Endometrial microvascular endothelial cells (primary cell): ENCODE measurements around the gene PDLIM3. TPM values are rescaled to one million over a fixed set of nuclear protein-coding genes. Genes with fewer than 3 reads are reported as not detected.
"Not testable (repeated sequence)": the region's sequence is repeated elsewhere in the genome, so short reads cannot be mapped to it uniquely, and the experiment has no call there.

Experiments used
- in situ Hi-C: cut with HindIII; loops from 2 replicates; pipeline ENCODE4 v1.10.0; 2017; ENCODE audit warnings: low sequenced_read_pairs, low pct_unique_long_range_greater_than_20kb; ENCODE audit errors: inconsistent ontology term
- total RNA-seq: library from RNA; depleted of rRNA; stranded (reverse); fragments of >200 nt; gene quantifications from one replicate; pipeline ENCODE4 v1.2.3, GENCODE V29; 2015; ENCODE audit errors: inconsistent ontology term

PDLIM3 gene
- total RNA-seq, 1 donor from 2014 or later: 51.5 TPM

DNA sequence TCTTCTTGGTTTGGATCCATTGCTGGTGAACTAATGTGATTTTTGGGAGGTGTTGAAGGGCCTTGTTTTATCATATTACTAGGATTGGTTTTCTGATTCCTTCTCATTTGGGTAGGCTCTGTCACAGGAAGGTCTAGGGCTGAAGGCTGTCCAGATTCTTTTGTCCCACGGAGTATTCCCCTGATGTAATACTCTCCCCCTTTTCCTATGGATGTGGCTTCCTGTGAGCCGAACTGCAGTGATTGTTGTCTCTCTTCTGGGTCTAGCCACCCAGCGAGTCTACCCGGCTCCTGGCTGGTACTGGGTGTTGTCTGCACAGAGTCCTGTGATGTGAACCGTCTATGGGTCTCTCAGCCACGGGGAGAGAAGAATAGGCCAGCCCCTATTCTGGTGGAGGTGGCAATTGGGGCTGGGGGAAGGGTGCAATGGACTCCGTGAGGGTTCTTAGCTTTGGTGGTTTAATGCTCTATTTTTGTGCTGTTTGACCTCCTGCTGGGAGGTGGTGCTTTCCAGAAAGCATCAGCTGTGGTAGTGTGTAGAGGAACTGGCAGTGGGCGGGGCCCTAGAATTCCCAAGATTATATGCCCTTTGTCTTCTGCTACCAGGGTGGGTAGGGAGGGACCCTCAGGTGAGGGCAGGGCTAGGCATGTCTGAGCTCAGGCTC is 24.1 kb upstream of the PDLIM3 start:
- in situ Hi-C loops: not testable (repeated sequence)

GRCh38 chr4:185554365-185555126 is 19.2 kb upstream of the PDLIM3 start:
- in situ Hi-C loops: no loop called here

DNA sequence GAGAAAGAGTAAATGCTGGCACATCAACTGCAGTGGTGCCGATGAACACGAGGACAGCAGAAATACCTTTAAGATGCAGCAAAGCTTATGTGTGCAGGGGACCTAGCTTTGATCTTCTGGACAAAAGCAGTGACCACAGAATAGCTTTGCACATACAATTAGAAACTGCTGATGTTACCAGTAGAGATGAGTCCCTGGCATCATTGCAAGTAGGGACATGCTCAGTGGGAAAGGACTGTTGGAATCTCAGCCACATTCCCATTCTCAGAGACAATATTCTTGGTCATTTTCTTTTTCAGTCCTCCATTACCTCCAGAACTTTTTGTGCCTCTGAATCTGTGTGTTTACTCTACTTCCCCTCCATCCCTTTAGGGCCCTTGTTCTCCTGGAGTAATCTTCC is 16.9 kb upstream of the PDLIM3 start:
- in situ Hi-C loops: no loop called here

- in situ Hi-C loops: no loop called here
Measured at GRCh38 chr4:185550933-185551332, 15.6 kb upstream of the PDLIM3 start.

DNA sequence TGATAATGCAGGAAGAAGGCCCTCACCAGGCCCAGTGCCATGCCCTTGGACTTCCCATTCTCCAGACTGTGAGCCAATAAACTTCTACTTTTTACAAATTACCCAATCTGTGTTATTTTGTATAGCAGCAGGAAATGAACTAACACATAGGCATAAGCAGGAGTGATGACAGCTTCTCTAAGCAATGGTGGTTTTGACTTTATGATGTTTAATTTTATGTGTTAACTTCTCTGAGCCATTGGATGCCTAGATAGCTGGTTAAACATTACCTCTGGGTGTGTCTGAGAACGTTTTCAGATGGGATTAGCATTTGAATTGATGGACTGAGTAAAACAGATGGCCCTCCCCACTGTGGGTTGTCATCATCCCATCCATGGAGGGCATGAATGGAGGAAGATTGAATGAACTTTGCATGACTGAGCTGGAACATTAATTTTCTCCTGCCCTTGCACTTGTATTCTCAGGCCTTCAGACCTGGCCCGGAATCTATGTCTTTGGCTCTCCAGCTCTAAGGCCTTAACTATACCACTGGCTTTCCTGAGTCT is 13.9 kb upstream of the PDLIM3 start:
- in situ Hi-C loops: no loop called here

DNA sequence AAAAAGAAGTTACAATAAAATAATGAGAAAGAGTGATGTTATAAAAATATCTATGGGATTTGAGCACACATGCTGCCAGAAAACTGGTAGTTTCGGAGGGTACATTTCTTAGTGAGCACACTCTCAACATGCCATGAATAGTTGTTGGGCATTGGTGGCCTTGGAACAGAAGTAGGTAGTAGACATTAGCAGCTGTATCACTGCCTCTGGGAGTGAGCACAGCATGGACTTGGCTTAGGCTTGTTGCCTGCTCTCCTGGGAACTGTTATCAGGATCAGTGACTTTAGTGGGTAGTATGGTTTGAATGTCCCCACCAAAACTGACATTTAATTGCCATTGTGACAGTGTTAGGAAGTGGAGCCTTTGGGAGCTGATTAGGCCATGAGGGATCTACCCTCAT is 13.3 kb upstream of the PDLIM3 start:
- in situ Hi-C loops: no loop called here

GRCh38 chr4:185546335-185546734 is 11.0 kb upstream of the PDLIM3 start:
- in situ Hi-C loops: no loop called here

DNA sequence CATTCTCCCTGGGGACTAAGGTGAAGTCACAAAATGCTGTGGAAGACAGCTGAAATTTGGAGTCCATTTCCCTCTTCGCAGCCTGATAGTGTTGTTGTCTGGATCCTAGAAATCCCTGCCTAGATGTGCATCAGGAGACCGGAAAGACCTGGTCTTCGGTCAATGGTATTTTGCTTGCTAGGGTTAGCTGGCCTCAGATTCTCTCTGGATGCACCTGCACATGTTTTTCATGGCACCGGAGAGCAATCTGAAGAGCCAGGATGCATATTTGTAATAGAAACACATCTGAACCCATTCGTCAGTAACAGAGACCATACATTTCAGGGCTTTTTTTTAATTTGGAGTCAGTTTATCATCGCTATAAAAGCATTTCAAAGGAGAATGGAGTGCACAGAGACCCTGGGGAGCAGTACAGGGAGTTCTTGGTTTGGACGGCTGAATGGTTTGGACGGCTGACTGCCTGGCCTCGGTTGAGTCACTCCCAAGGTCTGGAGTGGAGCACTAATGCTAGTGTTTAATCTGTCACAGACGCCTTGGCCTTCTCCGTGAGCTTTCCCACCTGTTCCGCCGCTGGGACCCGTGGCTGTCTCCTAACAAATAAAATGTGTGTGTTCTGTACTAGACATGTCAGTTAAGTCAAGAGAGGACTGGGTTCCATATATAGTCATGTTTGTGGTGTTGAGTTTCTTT is 7.5 kb upstream of the PDLIM3 start:
- in situ Hi-C loops: no loop called here

GRCh38 chr4:185541251-185541727 is 6.0 kb upstream of the PDLIM3 start:
- in situ Hi-C loops: no loop called here

- in situ Hi-C loops: no loop called here
Measured at GRCh38 chr4:185540487-185541120, 5.3 kb upstream of the PDLIM3 start.

GRCh38 chr4:185540040-185540439 is 4.7 kb upstream of the PDLIM3 start:
- in situ Hi-C loops: no loop called here

DNA sequence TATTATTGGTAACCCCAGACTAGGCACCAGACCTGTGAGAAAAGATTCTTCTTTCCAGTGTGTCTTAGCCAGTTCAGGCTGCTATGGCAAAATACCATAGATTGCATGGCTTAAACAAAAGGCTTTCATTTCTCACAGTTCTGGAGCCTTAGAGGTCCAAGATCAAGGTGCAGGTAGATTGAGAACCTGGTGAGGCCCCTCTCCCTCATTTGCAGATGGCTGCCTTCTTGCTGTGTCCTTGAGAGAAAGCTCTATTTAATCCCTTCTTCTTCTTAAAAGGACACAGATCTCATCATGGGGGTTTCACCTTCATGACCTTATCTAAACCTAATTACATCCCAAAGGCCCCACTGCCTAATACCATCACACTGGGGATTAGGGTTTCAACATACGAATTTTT is 3.5 kb upstream of the PDLIM3 start:
- in situ Hi-C loops: no loop called here

- in situ Hi-C loops: no loop called here
Measured at GRCh38 chr4:185536411-185536709, 1.1 kb upstream of the PDLIM3 start.

DNA sequence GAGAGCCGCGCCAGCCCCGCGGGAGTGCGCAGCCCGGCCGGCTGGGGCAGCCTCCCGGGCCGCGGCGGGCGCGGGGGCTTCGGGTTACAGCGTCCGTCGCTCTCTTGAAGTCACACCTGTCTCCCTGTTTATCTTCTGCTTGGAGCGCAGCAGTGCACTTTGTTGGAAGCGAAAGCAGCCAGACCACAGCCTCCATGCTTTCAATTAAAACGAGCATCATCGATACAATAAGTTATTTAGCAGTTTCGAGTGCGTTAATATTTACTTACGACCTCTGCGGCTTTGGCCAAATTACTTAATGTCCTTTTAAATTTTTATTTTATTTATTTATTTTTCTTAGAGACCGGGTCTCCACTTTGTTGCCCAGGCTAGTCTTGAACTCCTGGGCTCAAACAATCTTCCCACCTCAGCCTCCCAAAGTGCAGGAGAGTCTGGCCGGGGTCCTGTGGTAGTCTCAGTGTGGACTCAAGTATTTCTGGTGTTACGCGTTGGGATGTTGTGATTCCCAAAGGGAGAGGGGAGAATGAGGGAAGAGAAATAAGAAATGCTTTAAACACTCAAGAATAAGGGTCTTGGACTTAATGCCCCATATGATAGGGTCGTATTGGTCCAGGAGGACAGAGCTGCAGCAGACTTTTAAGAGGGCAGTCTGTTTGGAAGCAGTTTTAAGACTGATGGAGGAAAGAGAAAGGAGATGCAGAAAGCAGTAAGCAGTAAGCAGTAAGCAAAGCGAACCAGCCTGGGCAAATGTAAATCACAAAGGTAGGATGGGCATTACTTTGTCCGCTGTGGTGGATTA is 504 bp upstream of the PDLIM3 start:
- in situ Hi-C loops: no loop called here

- in situ Hi-C loops: no loop called here
Measured at GRCh38 chr4:185534511-185534865, 819 bp downstream of the PDLIM3 start.

- in situ Hi-C loops: no loop called here
Measured at GRCh38 chr4:185532795-185533324, 2.4 kb downstream of the PDLIM3 start.

GRCh38 chr4:185532293-185532692 is 3.0 kb downstream of the PDLIM3 start:
- in situ Hi-C loops: no loop called here

GRCh38 chr4:185531654-185532053 is 3.7 kb downstream of the PDLIM3 start:
- in situ Hi-C loops: not testable (repeated sequence)
